SIG-M5 (cell line): ENCODE results near the gene FGF2.
"Not testable (repeated sequence)": the region's sequence is repeated elsewhere in the genome, so short reads cannot be mapped to it uniquely, and the experiment has no call there.

ENCODE experiments used
- DNase-seq: peaks from one replicate; lab custom pipeline; 2025; lab: John Stamatoyannopoulos, UW

The FGF2 gene

DNA sequence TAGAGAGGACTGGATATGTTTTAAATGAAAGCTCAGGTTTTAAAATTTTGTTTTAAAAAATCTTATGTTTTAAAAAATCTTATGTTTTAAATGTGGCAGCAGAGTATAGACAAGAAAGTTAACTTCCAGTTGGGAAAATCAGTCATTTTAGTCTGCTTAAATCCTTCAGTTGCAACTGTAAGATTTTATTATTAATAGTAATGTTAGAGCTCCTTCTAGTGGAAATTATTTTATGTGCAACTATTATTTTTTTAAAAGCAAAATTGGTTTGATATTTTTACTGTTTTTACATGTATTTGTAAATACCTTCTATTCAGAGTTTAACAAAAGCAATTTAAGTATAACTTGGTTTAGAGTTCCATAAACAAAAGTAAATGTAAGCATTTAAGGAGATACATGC lies 104.2 kb downstream of the FGF2 start:
- no peak for DNase-seq

DNA sequence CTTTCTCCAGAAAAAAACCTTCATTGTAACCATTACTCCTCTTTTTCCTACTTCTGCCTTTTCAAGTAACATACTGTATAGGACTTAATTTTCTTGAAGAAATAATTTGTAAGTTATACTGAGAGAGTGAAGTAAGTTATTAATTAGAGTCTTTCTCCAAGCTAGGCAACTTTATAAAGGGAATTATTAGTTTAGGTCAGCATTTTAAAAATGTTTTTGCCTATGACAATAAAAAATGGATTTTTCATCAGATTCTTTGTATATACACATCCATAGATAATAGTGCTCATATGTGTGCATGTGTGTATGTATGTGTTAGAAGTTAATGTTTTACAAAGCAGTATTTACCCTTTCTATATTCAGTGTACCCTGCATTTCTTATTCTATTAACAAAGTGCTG lies 106.1 kb downstream of the FGF2 start:
- DNase-seq = no peak

GRCh38 chr4:122945136-122945535 lies 118.5 kb downstream of the FGF2 start:
- DNase-seq = not testable (repeated sequence)

GRCh38 chr4:122946142-122946541 lies 119.5 kb downstream of the FGF2 start:
- no peak for DNase-seq
